C4-2B (cell line): ENCODE measurements around the gene NLRP12.
"Not testable (repeated sequence)": the region's sequence is repeated elsewhere in the genome, so short reads cannot be mapped to it uniquely, and the experiment has no call there.

Experiments used
- ZFX ChIP-seq: fragments of 450-650 bp; IDR thresholded peaks from 2 replicates; pipeline ENCODE4 v1.6.1; 2017
- TF ChIP-seq, protein P1 (sequence below): fragments of 450-650 bp; conservative IDR thresholded peaks from 2 replicates; pipeline ENCODE4 v1.5.1; 2017; ENCODE audit warnings: mild to moderate bottlenecking

GRCh38 chr19:53758991-53759390 lies 65.1 kb downstream of the NLRP12 start:
- TF ChIP-seq, protein P1, sequence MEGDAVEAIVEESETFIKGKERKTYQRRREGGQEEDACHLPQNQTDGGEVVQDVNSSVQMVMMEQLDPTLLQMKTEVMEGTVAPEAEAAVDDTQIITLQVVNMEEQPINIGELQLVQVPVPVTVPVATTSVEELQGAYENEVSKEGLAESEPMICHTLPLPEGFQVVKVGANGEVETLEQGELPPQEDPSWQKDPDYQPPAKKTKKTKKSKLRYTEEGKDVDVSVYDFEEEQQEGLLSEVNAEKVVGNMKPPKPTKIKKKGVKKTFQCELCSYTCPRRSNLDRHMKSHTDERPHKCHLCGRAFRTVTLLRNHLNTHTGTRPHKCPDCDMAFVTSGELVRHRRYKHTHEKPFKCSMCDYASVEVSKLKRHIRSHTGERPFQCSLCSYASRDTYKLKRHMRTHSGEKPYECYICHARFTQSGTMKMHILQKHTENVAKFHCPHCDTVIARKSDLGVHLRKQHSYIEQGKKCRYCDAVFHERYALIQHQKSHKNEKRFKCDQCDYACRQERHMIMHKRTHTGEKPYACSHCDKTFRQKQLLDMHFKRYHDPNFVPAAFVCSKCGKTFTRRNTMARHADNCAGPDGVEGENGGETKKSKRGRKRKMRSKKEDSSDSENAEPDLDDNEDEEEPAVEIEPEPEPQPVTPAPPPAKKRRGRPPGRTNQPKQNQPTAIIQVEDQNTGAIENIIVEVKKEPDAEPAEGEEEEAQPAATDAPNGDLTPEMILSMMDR = not testable (repeated sequence)
- TF ChIP-seq ZFX = not testable (repeated sequence)
